DOHH2 (cell line): Measurements from ENCODE around the gene DDA1.

ENCODE experiments used
- CTCF ChIP-seq: fragments of 200-600 bp; sonication (generic); IDR thresholded peaks from one replicate; pipeline ENCODE4 v1.5.1; 2014; ENCODE audit warnings: antibody characterized with exemption, mild to moderate bottlenecking, low read depth, low read length; ENCODE audit not compliant: poor library complexity, severe bottlenecking
- EZH2phosphoT487 ChIP-seq: fragments of 200-600 bp; sonication (generic); IDR thresholded peaks from 2 replicates; pipeline ENCODE4 v1.6.1; 2017; ENCODE audit warnings: borderline replicate concordance, mild to moderate bottlenecking, antibody characterized with exemption, low read length, moderate library complexity, mixed read lengths

DNA sequence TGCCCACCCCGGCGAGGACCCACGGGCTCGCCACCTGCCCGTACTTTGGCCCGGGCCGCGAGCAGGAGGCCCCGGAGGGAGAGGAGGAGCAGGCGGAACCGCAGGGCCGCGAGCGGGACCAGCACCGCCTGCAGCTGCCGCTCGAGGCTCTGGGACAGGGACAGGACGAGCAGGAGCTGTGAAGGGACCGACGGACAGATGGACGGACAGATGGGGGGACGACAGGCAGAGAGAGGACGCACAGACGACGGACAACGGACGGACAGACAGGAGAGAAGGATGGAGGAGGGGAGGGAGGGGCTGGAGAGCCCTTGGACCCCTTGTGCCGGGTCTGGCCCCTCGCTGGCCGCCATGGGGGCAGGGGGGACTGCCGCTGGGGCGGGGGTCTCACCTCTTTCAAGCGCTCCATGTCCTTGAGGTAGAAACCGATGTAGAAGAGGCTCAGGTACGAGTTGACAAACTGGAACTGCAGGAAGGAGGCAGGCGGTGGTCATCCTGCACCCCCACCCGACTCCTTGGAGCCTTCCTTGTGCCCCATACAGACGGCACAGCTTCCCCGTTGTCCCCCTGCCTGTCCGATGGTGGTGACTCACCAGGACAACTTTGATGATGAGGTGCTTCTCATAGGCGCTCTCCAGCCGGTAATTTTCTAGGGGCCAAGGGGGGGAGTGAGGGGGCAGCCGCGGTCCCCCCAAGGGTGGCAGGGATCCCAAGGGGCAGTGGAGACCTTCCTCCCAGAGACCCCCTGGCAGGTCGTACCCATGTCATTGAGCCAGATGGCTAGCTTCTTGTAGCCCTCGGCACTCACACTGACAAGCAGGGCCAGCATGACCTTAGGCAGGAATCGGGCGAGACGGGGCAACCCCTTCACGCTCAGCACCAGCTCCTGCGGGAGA is 20.3 kb downstream of the DDA1 start:
- TF ChIP-seq CTCF (no peak), EZH2phosphoT487 (no peak)
